ENCODE results near the gene PIWIL1. TPM values are rescaled to one million over a fixed set of nuclear protein-coding genes. Genes with fewer than 3 reads are reported as not detected.

Gene PIWIL1
- total RNA-seq, 1 donor from 2014 or later = not detected

GRCh38 chr12:130334937-130335336, 2.8 kb upstream of the PIWIL1 start:
- ATAC-seq (no peak), DNase-seq (ENCODE audit: low spot score) (no peak)
- intact Hi-C loops (cut with DNase I) = loop anchor here (10.0 kb wide), 1 partner anchor 280 kb away; no protein-coding TSS in a partner anchor

- no peak for ATAC-seq
- DNase-seq (ENCODE audit: low spot score) = no peak
- intact Hi-C loops (cut with DNase I) = loop anchor here (10.0 kb wide), 1 partner anchor 281 kb away; no protein-coding TSS in a partner anchor
Measured at GRCh38 chr12:130335517-130336392, 1.9 kb upstream of the PIWIL1 start.

- ATAC-seq (no peak), DNase-seq (ENCODE audit: low spot score) (no peak)
- intact Hi-C loops (cut with DNase I) = loop anchor here (10.0 kb wide), 1 partner anchor 282 kb away; no protein-coding TSS in a partner anchor
Measured at GRCh38 chr12:130336723-130337487, 782 bp upstream of the PIWIL1 start.

- intact Hi-C loops (cut with DNase I) = loop anchor here (10.0 kb wide), 1 partner anchor 284 kb away; no protein-coding TSS in a partner anchor
- DNase-seq (ENCODE audit: low spot score) = no peak
- no peak for ATAC-seq
Measured at GRCh38 chr12:130338794-130339601, 1.3 kb downstream of the PIWIL1 start.

GRCh38 chr12:130339951-130340350, 2.3 kb downstream of the PIWIL1 start:
- intact Hi-C loops (cut with DNase I) = loop anchor here (10.0 kb wide), 1 partner anchor 285 kb away; no protein-coding TSS in a partner anchor

GRCh38 chr12:130342442-130342841, 4.8 kb downstream of the PIWIL1 start:
- ATAC-seq (no peak), DNase-seq (ENCODE audit: low spot score) (no peak)
- intact Hi-C loops (cut with DNase I) = no loop called here

More at GRCh38 chr12:130339951-130340350, 2.3 kb downstream of the PIWIL1 start:
- ATAC-seq (no peak), DNase-seq (ENCODE audit: low spot score) (no peak)

- ATAC-seq (no peak), DNase-seq (ENCODE audit: low spot score) (no peak)
- intact Hi-C loops (cut with DNase I) = no loop called here
Measured at GRCh38 chr12:130342842-130343241, 5.2 kb downstream of the PIWIL1 start.

GRCh38 chr12:130344529-130344928, 6.8 kb downstream of the PIWIL1 start:
- intact Hi-C loops (cut with DNase I) = no loop called here
- ATAC-seq (no peak), DNase-seq (ENCODE audit: low spot score) (no peak)

- no peak for DNase-seq (ENCODE audit: low spot score)
- intact Hi-C loops (cut with DNase I) = no loop called here
- no peak for ATAC-seq
Measured at GRCh38 chr12:130345292-130345691, 7.6 kb downstream of the PIWIL1 start.

- DNase-seq (ENCODE audit: low spot score) (no peak), ATAC-seq (no peak)
- intact Hi-C loops (cut with DNase I) = no loop called here
Measured at GRCh38 chr12:130347588-130347987, 9.9 kb downstream of the PIWIL1 start.

- ATAC-seq (no peak), DNase-seq (ENCODE audit: low spot score) (no peak)
- intact Hi-C loops (cut with DNase I) = no loop called here
Measured at GRCh38 chr12:130350715-130351114, 13.0 kb downstream of the PIWIL1 start.

- ATAC-seq (no peak), DNase-seq (ENCODE audit: low spot score) (no peak)
- intact Hi-C loops (cut with DNase I) = no loop called here
Measured at GRCh38 chr12:130351326-130351725, 13.6 kb downstream of the PIWIL1 start.

GRCh38 chr12:130353081-130353480, 15.4 kb downstream of the PIWIL1 start:
- no peak for DNase-seq (ENCODE audit: low spot score)
- intact Hi-C loops (cut with DNase I) = no loop called here

GRCh38 chr12:130354407-130354806, 16.7 kb downstream of the PIWIL1 start:
- DNase-seq (ENCODE audit: low spot score) (no peak), ATAC-seq (no peak)
- intact Hi-C loops (cut with DNase I) = no loop called here

More at GRCh38 chr12:130353081-130353480, 15.4 kb downstream of the PIWIL1 start:
- ATAC-seq = no peak

- DNase-seq (ENCODE audit: low spot score) = no peak
- intact Hi-C loops (cut with DNase I) = no loop called here
- no peak for ATAC-seq
Measured at GRCh38 chr12:130356222-130356621, 18.5 kb downstream of the PIWIL1 start.

- no peak for DNase-seq (ENCODE audit: low spot score)
- intact Hi-C loops (cut with DNase I) = no loop called here
- ATAC-seq = no peak
Measured at GRCh38 chr12:130357241-130357640, 19.6 kb downstream of the PIWIL1 start.

GRCh38 chr12:130357729-130358330, 20.1 kb downstream of the PIWIL1 start:
- DNase-seq (ENCODE audit: low spot score) (no peak), ATAC-seq (no peak)
- intact Hi-C loops (cut with DNase I) = no loop called here

GRCh38 chr12:130362060-130362459, 24.4 kb downstream of the PIWIL1 start:
- no peak for DNase-seq (ENCODE audit: low spot score)
- intact Hi-C loops (cut with DNase I) = no loop called here
- no peak for ATAC-seq

GRCh38 chr12:130364578-130364977, 26.9 kb downstream of the PIWIL1 start:
- intact Hi-C loops (cut with DNase I) = no loop called here
- DNase-seq (ENCODE audit: low spot score) (no peak), ATAC-seq (no peak)
